ENCODE measurements around the gene MYG1.

MYG1 gene

DNA sequence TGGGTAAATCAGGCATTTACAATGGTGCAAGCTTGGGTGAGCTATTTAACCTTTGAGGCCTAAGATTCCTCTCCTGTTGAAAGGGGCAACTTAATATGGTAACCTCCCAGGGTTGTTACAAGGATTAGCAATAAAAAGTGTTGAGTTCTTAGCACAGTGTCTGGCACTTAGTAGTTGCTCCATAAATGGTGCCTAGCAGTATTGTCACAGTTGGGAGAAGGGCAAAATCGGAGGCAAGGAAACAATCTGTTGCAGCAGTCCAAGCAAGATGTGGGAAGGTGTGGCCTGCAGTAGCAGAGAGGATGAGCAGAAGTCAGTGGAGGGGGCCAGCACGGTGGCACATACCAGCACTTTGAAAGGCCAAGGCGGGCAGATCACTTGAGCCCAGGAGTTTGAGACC is 44.0 kb downstream of the MYG1 start:
- H3K36me3 Mint-ChIP-seq (ENCODE audit: insufficient read depth): no peaks in the 10 kb centered on the region
- no peaks in the 10 kb centered on the region for H3K9me3 Mint-ChIP-seq
- peak overlapping the region; percentile 66 to 88 for H3K4me3 Mint-ChIP-seq
- H3K27me3 Mint-ChIP-seq: peaks cover 6 to 18% of the 10 kb centered on the region in 2 donors
- DNase-seq (no peak), ATAC-seq (replicated peaks) (no peak)
- peaks cover 11 to 21% of the 10 kb centered on the region in 2 donors for H3K4me1 Mint-ChIP-seq (ENCODE audit: low read depth in 2 of 2)
- peak overlapping the region; percentile 59 to 82 for H3K27ac Mint-ChIP-seq

DNA sequence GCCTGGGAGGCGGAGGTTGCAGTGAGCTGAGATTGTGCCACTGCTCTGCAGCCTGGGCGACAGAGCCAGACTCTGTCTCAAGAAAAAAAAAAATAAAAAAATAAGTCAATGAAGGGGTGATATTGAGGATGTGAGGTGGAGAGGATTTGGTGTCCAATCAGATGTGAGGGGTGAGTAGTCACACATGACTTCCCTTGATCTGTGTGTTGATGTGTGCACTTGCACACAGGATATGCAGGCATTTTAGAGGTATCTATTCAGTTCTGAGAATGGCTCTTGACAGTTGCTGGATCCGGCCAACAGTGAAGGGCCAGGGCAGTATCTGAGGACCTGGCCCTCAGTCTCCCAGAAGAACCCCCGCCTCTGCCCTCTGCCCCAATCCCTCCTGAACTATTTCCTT is 44.5 kb downstream of the MYG1 start:
- no peak for ATAC-seq (replicated peaks)
- Mint-ChIP-seq H3K4me3 (peak overlapping the region; percentile 66 to 88), H3K36me3 (ENCODE audit: insufficient read depth) (no peaks in the 10 kb centered on the region), H3K27ac (peak overlapping the region; percentile 59 to 96), H3K4me1 (ENCODE audit: low read depth in 2 of 2) (peaks cover 11 to 19% of the 10 kb centered on the region in 2 donors), H3K27me3 (peaks cover 5 to 15% of the 10 kb centered on the region in 2 donors), H3K9me3 (no peaks in the 10 kb centered on the region)
- no peak for DNase-seq

- H3K27ac Mint-ChIP-seq: peak overlapping the region in 1 of 2 donors; percentile 96
- ATAC-seq (replicated peaks): peak; percentile 16
Observed at GRCh38 chr12:53344487-53344823, 45.0 kb downstream of the MYG1 start.

GRCh38 chr12:53344824-53345485 is 45.5 kb downstream of the MYG1 start:
- Mint-ChIP-seq H3K4me3 (peak overlapping the region; percentile 88 to 95), H3K4me1 (ENCODE audit: low read depth in 2 of 2) (peaks cover 11 to 19% of the 10 kb centered on the region in 2 donors), H3K27ac (peak overlapping the region; percentile 85 to 96), H3K36me3 (ENCODE audit: insufficient read depth) (no peaks in the 10 kb centered on the region), H3K27me3 (peaks cover 5 to 10% of the 10 kb centered on the region in 2 donors), H3K9me3 (no peaks in the 10 kb centered on the region)
- ATAC-seq (replicated peaks) (peak; percentile 81), DNase-seq (peak; percentile 36 to 59 (median 44))

More at GRCh38 chr12:53344487-53344823, 45.0 kb downstream of the MYG1 start:
- H3K4me1 Mint-ChIP-seq (ENCODE audit: low read depth in 2 of 2): peaks cover 11 to 19% of the 10 kb centered on the region in 2 donors
- H3K4me3 Mint-ChIP-seq: peak overlapping the region; percentile 66 to 88
- peaks cover 5 to 15% of the 10 kb centered on the region in 2 donors for H3K27me3 Mint-ChIP-seq
- peak in 1 of 3 experiments; percentile 9 for DNase-seq
- no peaks in the 10 kb centered on the region for H3K9me3 Mint-ChIP-seq
- H3K36me3 Mint-ChIP-seq (ENCODE audit: insufficient read depth): no peaks in the 10 kb centered on the region

DNA sequence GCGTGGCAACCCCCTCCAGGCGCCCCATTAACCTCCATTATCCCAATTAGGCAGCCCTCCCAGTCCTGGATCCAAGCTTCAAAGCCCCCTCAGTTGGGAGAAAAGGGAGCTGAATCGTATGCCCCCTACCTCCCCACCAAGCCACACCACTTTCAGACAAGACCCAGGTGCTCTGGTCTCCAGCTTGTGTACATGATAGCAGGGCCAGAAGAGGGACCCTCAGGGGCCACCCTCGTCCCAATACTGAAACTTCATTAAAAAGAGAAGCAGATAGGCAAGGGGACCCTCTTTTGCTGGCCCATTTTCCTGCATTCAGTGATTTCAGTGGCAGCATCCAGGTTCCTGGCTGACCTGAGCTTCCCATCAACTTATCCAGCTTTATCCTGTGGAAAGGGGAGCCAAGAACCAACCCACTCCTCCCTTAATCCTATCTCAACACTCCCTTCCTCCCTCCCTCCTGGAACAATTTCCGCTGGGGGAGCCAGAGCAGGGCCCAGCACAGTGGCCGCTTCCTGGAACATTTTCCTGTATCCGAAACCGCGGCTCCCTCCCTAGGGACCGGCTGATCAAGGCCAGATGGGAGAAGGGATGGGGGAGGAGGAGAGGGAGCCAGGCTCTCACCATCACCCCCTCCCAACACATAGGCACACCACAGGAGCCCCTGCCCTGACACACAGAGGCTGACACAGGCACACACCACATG is 46.1 kb downstream of the MYG1 start:
- Mint-ChIP-seq H3K27ac (peak overlapping the region; percentile 85 to 96), H3K4me1 (ENCODE audit: low read depth in 2 of 2) (peaks cover 11 to 19% of the 10 kb centered on the region in 2 donors), H3K36me3 (ENCODE audit: insufficient read depth) (no peaks in the 10 kb centered on the region), H3K4me3 (peak overlapping the region; percentile 88 to 95), H3K9me3 (no peaks in the 10 kb centered on the region), H3K27me3 (peaks cover 1 to 3% of the 10 kb centered on the region in 2 donors)
- ATAC-seq (replicated peaks) (no peak), DNase-seq (no peak)

DNA sequence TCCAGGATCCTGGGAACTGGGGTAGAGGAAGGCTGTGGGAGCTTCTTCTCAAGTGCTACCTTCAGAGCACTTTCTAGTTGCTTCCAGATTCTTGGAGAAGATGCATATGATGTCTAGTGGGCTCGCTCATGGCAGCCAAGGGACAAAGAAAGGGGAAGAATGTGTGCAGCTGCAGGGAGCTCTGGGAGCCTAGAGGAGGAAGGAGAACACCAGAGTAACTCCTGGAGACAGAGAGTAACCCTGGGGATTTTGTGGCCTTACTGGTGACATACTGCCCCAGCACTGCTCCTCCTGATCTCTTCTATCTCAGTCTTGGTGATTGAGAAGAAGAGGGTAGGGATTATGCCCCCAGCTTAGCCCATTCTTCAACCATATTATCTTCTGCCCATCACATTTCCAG is 47.0 kb downstream of the MYG1 start:
- no peaks in the 10 kb centered on the region for H3K27me3 Mint-ChIP-seq
- H3K4me1 Mint-ChIP-seq (ENCODE audit: low read depth in 2 of 2): peaks cover 11 to 19% of the 10 kb centered on the region in 2 donors
- H3K9me3 Mint-ChIP-seq: no peaks in the 10 kb centered on the region
- no peak overlapping the region for H3K4me3 Mint-ChIP-seq
- H3K36me3 Mint-ChIP-seq (ENCODE audit: insufficient read depth): no peaks in the 10 kb centered on the region
- no peak overlapping the region for H3K27ac Mint-ChIP-seq
- DNase-seq: no peak
- no peak for ATAC-seq (replicated peaks)

- H3K27me3 Mint-ChIP-seq: no peaks in the 10 kb centered on the region
- no peak overlapping the region for H3K4me3 Mint-ChIP-seq
- no peak overlapping the region for H3K27ac Mint-ChIP-seq
- H3K36me3 Mint-ChIP-seq (ENCODE audit: insufficient read depth): no peaks in the 10 kb centered on the region
- no peak for DNase-seq
- no peak for ATAC-seq (replicated peaks)
- H3K9me3 Mint-ChIP-seq: no peaks in the 10 kb centered on the region
- peaks cover 15 to 26% of the 10 kb centered on the region in 2 donors for H3K4me1 Mint-ChIP-seq (ENCODE audit: low read depth in 2 of 2)
Observed at GRCh38 chr12:53347905-53348304, 48.4 kb downstream of the MYG1 start.

DNA sequence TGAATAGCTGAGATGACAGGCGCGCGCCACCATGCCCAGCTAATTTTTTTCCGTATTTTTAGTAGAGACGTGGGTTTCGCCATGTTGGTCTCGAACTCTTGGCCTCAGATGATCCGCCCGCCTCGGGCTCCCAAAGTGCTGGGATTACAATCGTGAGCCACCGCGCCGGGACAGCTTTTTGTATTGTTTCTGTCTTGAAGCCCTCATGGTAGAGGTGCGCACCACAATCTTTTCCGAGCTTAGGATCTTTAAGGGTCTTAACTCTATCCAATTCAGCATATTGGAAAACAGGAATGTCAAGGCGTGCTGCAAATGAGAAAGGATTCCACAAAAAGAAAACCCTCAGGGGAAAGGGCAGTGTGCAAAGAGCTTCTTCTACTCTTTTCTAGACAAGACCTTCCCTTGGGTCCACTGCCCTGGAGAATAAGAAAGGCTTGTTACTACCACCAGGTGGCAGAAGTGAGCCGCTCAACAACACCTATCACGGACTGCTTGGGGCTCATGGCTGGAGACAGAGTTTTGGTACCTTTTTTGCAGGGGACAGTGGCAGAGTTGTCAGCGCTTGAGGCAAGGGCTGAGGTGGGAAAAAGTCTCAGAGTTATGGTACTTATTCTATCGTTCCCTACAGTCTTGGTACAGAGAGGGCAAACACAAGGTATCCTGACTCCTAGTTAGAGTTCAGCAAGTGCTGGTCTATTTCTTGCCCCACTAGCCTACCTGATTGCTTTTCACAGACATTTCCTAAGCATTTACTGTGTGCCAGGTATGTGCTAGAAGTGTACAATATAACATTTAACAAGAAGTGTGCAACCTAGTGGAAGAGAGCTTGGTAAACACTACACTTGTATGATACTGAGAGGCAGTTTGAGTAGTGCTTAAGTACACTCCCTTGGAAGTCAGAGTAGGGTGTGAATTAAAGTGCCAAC is 53.1 kb downstream of the MYG1 start:
- H3K9me3 Mint-ChIP-seq: no peaks in the 10 kb centered on the region
- peak; percentile 100 for ATAC-seq (replicated peaks)
- peak; percentile 79 to 84 (median 80) for DNase-seq
- no peaks in the 10 kb centered on the region for H3K27me3 Mint-ChIP-seq
- H3K36me3 Mint-ChIP-seq (ENCODE audit: insufficient read depth): no peaks in the 10 kb centered on the region
- peaks cover 4 to 9% of the 10 kb centered on the region in 2 donors for H3K4me1 Mint-ChIP-seq (ENCODE audit: low read depth in 2 of 2)
- H3K4me3 Mint-ChIP-seq: no peak overlapping the region
- H3K27ac Mint-ChIP-seq: no peak overlapping the region

- Mint-ChIP-seq H3K27me3 (no peaks in the 10 kb centered on the region), H3K4me1 (ENCODE audit: low read depth in 2 of 2) (peaks cover 4 to 9% of the 10 kb centered on the region in 2 donors), H3K36me3 (ENCODE audit: insufficient read depth) (no peaks in the 10 kb centered on the region), H3K4me3 (no peak overlapping the region), H3K27ac (no peak overlapping the region), H3K9me3 (no peaks in the 10 kb centered on the region)
- DNase-seq (no peak), ATAC-seq (replicated peaks) (no peak)
Observed at GRCh38 chr12:53353257-53353655, 53.8 kb downstream of the MYG1 start.

- Mint-ChIP-seq H3K4me1 (ENCODE audit: low read depth in 2 of 2) (peaks cover 4 to 9% of the 10 kb centered on the region in 2 donors), H3K36me3 (ENCODE audit: insufficient read depth) (no peaks in the 10 kb centered on the region), H3K27me3 (no peaks in the 10 kb centered on the region), H3K27ac (no peak overlapping the region), H3K4me3 (no peak overlapping the region), H3K9me3 (no peaks in the 10 kb centered on the region)
- no peak for ATAC-seq (replicated peaks)
- DNase-seq: no peak
Observed at GRCh38 chr12:53355121-53355520, 55.6 kb downstream of the MYG1 start.
